GM18867 (cell line): ENCODE results near the gene PCIF1.
"Not testable (repeated sequence)": the region's sequence is repeated elsewhere in the genome, so short reads cannot be mapped to it uniquely, and the experiment has no call there.

Source experiments
- ATAC-seq: cut with Tn5 transposase; IDR thresholded peaks from one replicate; pipeline ENCODE4 v1.9.1; 2021; ENCODE audit warnings: mild to moderate bottlenecking, moderate library complexity; ENCODE audit not compliant: unreplicated experiment

The PCIF1 gene

GRCh38 chr20:45988830-45989229 lies 54.3 kb downstream of the PCIF1 start:
- not testable (repeated sequence) for ATAC-seq

DNA sequence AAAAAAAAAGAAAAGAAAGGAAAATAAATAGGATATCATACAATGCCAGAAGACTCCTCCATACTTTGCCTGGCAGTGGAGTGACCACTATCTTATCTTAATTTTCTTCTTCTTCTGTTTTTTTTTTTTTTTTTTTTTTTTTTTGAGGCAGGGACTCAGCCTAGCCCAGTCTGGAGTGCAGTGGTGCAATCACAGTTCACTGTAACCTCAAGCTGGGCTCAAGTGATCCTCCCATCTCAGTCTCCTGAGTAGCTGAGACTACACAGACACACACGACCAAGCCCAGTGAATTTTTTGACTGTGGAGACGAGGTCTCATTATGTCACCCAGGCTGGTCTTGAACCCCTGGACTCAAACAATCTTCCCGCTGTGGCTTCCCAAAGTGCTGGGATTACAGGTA lies 57.1 kb downstream of the PCIF1 start:
- ATAC-seq = no peak

DNA sequence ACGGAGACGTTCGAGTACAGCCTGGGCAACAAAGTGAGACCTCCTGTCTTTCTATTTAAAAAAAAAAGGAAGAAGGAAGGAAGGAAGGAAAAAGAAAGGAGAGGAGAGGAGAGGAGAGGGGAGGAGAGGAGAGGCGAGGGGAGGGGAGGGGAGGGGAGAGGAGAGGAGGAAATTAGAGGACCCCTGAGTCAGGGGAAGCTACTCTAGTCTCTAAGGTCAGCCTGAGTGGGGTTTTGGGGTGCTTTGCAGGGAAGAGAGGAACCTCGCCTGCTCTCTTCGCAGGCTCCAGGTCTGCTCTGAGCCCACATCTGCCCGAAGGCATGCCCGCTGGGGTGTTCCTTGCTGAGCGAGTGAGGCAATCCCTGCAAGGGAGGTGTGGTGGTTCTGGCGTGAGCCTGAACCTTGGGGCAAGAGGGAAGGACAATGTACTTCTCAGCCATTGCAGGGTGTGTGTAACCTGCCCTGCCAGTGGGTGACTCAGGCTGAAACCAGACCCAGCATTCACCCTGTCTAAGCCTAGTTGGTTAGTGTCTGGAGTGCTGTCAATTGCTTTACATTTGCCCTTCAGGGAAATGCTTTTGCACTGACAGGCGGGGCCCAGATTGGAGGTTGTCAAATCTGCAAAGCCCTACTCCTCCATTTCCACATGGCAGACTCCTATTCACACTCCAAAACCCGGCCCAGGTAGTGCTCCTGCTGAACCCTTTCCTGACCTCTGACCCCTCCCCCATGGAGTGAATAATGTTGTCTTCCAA lies 58.9 kb downstream of the PCIF1 start:
- no peak for ATAC-seq

DNA sequence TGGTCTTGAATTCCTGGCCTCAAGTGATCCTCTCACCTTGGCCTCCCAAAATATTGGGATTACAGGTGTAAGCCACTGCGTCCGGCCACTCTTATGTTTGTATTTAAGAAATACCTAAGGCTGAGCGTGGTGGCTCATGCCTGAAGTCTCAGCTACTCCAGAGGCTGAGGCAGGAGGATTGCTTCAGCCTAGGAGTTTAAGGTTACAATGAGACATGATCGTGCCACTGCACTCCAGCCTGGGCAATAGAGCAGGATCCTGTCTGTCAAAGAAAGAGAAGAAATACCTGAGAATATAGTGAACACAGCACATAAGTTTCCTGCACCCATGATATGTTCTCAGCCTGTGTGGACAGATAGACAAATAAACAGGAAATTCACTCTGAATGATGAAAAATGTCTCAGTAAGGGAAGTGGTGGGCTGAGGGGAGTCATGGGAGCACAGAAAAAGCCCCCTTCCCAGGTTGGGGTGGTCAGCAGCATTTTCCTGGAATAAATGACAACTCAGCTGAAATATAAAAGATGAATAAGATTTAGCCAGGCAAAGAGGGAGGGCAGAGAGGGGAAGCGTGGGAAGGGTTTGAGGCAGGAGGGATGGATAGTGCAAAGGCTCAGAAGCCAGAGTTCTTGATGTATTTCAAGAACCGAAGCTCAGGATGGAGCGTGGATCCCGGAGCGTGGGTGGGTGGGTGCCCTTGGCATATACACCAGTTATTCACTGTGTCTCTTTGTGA lies 60.4 kb downstream of the PCIF1 start:
- no peak for ATAC-seq

DNA sequence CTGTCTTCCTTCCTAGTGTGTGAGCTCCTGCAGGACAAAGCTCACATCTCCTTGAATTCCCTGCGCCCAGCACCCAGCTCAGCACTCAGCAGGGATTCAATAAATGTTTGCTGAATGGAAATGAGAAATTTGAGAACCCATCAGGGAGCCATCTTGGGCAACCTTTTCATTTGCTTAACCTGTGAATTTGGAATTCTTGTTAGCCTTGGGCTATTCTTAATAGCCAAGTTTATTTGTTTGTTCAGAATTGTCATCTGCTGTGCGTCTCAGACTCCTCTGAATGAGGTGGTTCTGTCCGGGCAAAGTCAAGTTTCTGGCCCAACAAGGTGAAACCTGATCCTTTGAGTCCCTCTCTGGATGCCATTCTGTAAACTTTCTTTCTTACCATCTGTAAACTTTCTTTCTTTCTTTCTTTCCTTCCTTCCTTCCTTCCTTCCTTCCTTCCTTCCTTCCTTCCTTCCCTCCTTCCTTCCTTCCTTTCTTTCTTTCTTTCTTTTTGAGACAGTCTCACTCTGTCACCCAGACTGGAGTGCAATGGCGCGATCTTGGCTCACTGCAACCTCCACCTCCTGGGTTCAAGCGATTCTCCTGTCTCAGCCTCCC lies 61.1 kb downstream of the PCIF1 start:
- not testable (repeated sequence) for ATAC-seq

DNA sequence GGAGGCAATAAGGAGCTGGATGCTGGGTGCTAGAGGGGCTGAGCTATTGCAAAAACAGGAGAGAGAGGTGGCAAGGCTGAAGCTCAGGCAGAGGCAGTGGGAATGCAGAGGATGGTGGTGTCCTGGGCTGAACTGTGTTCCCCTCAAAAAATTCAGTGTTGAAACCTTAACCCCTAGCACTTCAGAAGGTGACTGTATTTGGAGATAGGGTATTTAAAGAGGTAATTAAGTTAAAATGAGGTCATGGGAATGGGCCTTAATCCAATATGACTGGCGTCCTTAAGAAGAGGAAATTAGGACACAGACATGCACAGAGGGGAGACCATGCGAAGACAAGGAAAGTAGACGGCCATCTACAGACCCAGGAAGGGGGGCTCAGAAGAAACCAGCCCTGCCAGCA lies 62.7 kb downstream of the PCIF1 start:
- no peak for ATAC-seq
